H1 (cell line): Measurements from ENCODE around the gene ELOA. TPM values are rescaled to one million over a fixed set of nuclear protein-coding genes. Genes with fewer than 3 reads are reported as not detected.
A peak's percentile ranks its signal among the peaks of the same experiment; 100 is the strongest.

Experiments used
- POLR2AphosphoS5 ChIP-seq: IDR thresholded peaks from 2 replicates; pipeline ENCODE4 v1.6.1; 2011; ENCODE audit warnings: low read depth, low read length
- TBP ChIP-seq: IDR thresholded peaks from 2 replicates; pipeline ENCODE4 v1.6.1; 2011; ENCODE audit warnings: low read depth, low read length, improper control_type of control experiment
- TEAD4 ChIP-seq: IDR thresholded peaks from 2 replicates; pipeline ENCODE4 v1.6.1; 2012; ENCODE audit warnings: low read depth, low read length, inconsistent platforms, mixed read lengths
- polyA plus RNA-seq, 7 experiments: library from polyadenylated mRNA; depleted of rRNA in 3 of 7; stranded (reverse) in 5 of 7; unstranded in 2 of 7; fragments of >200 nt in 5 of 7; fragments of 200-250 nt in 2 of 7; gene quantifications; 1 replicate in 5 of 7; 2 replicates in 1 of 7; 4 replicates in 1 of 7; pipeline versions ENCODE4 v1.2.1 to v1.2.3, GENCODE V29; 2011 to 2013; ENCODE audit warnings: missing spikeins in 2 of 7, mixed read lengths in 2 of 7
- total RNA-seq: library from RNA; stranded (reverse); fragmentation: NEBNext Ultra II Directional; extraction: Animal tissue kit (Norgen Biotek cat#: 25700); gene quantifications from 2 replicates; pipeline ENCODE4 v1.2.1, GENCODE V29; 2021
- TF ChIP-seq, protein P1 (sequence below): IDR thresholded peaks from 2 replicates; pipeline ENCODE4 v1.6.1; 2011; ENCODE audit warnings: low read length, improper control_type of control experiment

The ELOA gene
- total and polyA plus RNA-seq, 2 of the 8 experiments (the other 6 are each of a cell fraction or from before 2014, with no cell fraction given), result 15.7 to 61.1 TPM

DNA sequence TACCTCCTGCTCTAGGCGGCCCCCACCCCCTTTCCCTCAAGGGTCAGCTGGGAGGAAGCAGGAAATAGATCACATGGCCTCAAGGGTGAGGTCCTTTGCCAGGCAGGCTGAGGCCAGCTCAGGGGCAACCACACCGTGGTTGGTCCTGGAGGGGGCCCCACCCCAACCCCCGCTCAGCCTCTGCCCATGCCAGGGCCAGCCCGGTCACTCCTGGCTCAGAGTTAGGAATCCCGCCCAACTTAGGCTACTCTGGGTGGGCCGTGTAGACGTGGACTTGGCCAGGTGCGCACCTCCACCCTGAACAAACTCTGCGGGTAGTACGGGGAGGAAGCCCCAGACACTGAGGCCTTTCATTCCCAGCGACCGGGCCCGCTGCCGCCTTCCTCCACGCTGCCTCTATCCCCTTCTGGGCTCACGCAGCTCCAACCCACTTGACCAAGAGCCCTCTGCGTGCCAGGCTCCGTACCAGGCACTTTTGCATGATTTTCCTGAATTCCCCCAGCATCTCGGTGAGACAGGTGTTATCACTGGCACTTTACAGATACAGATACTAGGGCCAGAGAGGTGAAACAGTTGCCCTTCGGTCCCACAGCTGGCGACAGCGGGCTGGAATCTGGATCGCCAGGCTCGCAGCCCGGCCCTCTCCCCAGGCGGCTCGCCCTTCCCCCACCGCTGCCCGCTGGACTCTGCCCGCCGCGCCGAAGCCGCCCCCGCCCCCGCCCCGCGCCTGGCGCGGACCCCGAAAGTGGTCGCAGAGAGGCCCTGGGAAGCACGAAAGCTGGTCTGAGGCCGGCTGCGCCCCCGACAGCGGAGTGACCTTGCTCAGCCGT is 56.5 kb downstream of the ELOA start (continued):
- TF ChIP-seq, protein P1, sequence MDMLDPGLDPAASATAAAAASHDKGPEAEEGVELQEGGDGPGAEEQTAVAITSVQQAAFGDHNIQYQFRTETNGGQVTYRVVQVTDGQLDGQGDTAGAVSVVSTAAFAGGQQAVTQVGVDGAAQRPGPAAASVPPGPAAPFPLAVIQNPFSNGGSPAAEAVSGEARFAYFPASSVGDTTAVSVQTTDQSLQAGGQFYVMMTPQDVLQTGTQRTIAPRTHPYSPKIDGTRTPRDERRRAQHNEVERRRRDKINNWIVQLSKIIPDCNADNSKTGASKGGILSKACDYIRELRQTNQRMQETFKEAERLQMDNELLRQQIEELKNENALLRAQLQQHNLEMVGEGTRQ, result peak; percentile 68
- TF ChIP-seq TEAD4, result no peak
- peak; percentile 22 for TF ChIP-seq POLR2AphosphoS5
- TF ChIP-seq TBP, result 0 out of 2 replicates have a peak, but pooled peaks have one; percentile 12
